ENCODE results near the gene FAXC. TPM values are rescaled to one million over a fixed set of nuclear protein-coding genes. Genes with fewer than 3 reads are reported as not detected.

FAXC gene
- total RNA-seq, 1 donor = 0.54 TPM

- H3K4me3 ChIP-seq (ENCODE audit: low read depth, low read length) = no peak overlapping the region
- DNase-seq (ENCODE audit: low read depth) = no peak
- no peak for TF ChIP-seq CTCF (IDR thresholded peaks at IDR 0.05; ENCODE audit: insufficient read depth, low read length)
Observed at GRCh38 chr6:99354983-99355382, 5.5 kb upstream of the FAXC start.

GRCh38 chr6:99353126-99353525 is 3.7 kb upstream of the FAXC start:
- no peak for DNase-seq (ENCODE audit: low read depth)
- TF ChIP-seq CTCF (IDR thresholded peaks at IDR 0.05; ENCODE audit: insufficient read depth, low read length) = no peak
- no peak overlapping the region for H3K4me3 ChIP-seq (ENCODE audit: low read depth, low read length)

GRCh38 chr6:99350573-99350972 is 1.1 kb upstream of the FAXC start:
- no peak for DNase-seq (ENCODE audit: low read depth)
- no peak for TF ChIP-seq CTCF (IDR thresholded peaks at IDR 0.05; ENCODE audit: insufficient read depth, low read length)
- H3K4me3 ChIP-seq (ENCODE audit: low read depth, low read length) = no peak overlapping the region

- TF ChIP-seq CTCF (IDR thresholded peaks at IDR 0.05; ENCODE audit: insufficient read depth, low read length) = no peak
- DNase-seq (ENCODE audit: low read depth) = no peak
- peak overlapping the region; percentile 62 for H3K4me3 ChIP-seq (ENCODE audit: low read depth, low read length)
Observed at GRCh38 chr6:99348288-99349170, 945 bp downstream of the FAXC start.

- TF ChIP-seq CTCF (IDR thresholded peaks at IDR 0.05; ENCODE audit: insufficient read depth, low read length) = no peak
- no peak overlapping the region for H3K4me3 ChIP-seq (ENCODE audit: low read depth, low read length)
- DNase-seq (ENCODE audit: low read depth) = no peak
Observed at GRCh38 chr6:99347804-99348203, 1.7 kb downstream of the FAXC start.

GRCh38 chr6:99346595-99346994 is 2.9 kb downstream of the FAXC start:
- H3K4me3 ChIP-seq (ENCODE audit: low read depth, low read length) = no peak overlapping the region
- DNase-seq (ENCODE audit: low read depth) = no peak
- no peak for TF ChIP-seq CTCF (IDR thresholded peaks at IDR 0.05; ENCODE audit: insufficient read depth, low read length)
